ENCODE data around the gene DYNC1LI1. TPM values are rescaled to one million over a fixed set of nuclear protein-coding genes. Genes with fewer than 3 reads are reported as not detected.
A peak's percentile ranks its signal among the peaks of the same experiment; 100 is the strongest.

Gene DYNC1LI1
- total RNA-seq, 1 donor from 2014 or later: 181 TPM

DNA sequence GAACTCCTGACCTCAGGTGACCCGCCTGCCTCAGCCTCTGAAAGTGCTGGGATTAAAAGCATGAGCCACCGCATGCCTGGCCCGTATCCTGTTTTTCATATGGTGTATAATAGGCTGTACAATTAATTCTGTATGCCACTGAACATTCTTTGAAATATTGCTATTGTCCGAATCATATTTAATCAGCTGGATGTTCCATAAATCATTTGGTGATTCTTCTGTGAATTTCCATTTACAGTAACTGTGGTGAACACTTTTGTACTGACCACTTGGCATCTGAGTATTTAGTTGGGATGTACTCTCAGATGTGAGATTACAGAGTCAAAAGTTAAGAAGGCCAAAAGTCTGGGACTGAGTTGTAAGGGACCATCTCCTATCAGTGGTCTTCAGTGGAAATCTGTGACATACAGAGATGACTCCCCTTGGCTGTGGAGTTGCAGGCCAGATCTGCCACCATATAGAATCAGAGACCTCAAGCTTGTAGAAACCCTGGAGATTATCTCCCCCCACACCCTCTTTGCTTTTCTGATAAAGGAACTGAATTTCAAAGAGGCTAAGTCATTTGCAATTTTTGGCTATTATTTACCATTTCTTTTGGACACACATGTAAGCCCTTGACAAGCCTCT is 25.7 kb upstream of the DYNC1LI1 start:
- TF ChIP-seq, protein P1, sequence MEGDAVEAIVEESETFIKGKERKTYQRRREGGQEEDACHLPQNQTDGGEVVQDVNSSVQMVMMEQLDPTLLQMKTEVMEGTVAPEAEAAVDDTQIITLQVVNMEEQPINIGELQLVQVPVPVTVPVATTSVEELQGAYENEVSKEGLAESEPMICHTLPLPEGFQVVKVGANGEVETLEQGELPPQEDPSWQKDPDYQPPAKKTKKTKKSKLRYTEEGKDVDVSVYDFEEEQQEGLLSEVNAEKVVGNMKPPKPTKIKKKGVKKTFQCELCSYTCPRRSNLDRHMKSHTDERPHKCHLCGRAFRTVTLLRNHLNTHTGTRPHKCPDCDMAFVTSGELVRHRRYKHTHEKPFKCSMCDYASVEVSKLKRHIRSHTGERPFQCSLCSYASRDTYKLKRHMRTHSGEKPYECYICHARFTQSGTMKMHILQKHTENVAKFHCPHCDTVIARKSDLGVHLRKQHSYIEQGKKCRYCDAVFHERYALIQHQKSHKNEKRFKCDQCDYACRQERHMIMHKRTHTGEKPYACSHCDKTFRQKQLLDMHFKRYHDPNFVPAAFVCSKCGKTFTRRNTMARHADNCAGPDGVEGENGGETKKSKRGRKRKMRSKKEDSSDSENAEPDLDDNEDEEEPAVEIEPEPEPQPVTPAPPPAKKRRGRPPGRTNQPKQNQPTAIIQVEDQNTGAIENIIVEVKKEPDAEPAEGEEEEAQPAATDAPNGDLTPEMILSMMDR (IDR thresholded peaks at IDR 0.05; ENCODE audit: partially characterized antibody, unreplicated experiment): no peak
- peak overlapping the region; percentile 60 for H3K27ac Mint-ChIP-seq (ENCODE audit: unreplicated experiment)
- no peaks in the 10 kb centered on the region for H3K36me3 Mint-ChIP-seq (ENCODE audit: unreplicated experiment)
- H3K9me3 Mint-ChIP-seq (ENCODE audit: unreplicated experiment): no peaks in the 10 kb centered on the region
- no peak for DNase-seq
- H3K4me3 Mint-ChIP-seq (ENCODE audit: unreplicated experiment): no peak overlapping the region
- peaks cover 28% of the 10 kb centered on the region for H3K4me1 Mint-ChIP-seq (ENCODE audit: low read depth, unreplicated experiment)
- H3K27me3 Mint-ChIP-seq (ENCODE audit: unreplicated experiment): peaks cover 2% of the 10 kb centered on the region

DNA sequence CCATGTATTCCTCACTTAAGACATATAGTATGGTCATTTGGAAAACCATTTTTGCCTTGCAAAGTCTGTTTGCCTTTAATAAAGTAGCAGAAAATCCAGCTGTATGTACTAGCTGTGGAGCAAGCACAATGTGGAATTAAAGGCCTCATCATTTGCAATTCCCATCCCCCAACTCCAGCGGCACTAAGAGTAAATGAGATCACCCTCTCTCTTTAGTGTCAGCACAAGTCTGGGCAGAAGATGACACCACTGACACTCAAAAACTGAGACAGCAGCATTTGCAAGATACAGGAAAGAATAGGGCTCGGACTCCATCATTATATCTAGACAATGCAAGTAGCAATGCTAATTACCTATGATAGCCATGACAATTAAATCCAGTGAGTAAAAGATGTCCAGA is 24.7 kb upstream of the DYNC1LI1 start:
- no peaks in the 10 kb centered on the region for H3K36me3 Mint-ChIP-seq (ENCODE audit: unreplicated experiment)
- no peak overlapping the region for H3K4me3 Mint-ChIP-seq (ENCODE audit: unreplicated experiment)
- TF ChIP-seq, protein P1 (IDR thresholded peaks at IDR 0.05; ENCODE audit: partially characterized antibody, unreplicated experiment): no peak
- no peak overlapping the region for H3K27ac Mint-ChIP-seq (ENCODE audit: unreplicated experiment)
- DNase-seq: no peak
- H3K4me1 Mint-ChIP-seq (ENCODE audit: low read depth, unreplicated experiment): peaks cover 28% of the 10 kb centered on the region
- H3K27me3 Mint-ChIP-seq (ENCODE audit: unreplicated experiment): peaks cover 4% of the 10 kb centered on the region
- no peaks in the 10 kb centered on the region for H3K9me3 Mint-ChIP-seq (ENCODE audit: unreplicated experiment)

DNA sequence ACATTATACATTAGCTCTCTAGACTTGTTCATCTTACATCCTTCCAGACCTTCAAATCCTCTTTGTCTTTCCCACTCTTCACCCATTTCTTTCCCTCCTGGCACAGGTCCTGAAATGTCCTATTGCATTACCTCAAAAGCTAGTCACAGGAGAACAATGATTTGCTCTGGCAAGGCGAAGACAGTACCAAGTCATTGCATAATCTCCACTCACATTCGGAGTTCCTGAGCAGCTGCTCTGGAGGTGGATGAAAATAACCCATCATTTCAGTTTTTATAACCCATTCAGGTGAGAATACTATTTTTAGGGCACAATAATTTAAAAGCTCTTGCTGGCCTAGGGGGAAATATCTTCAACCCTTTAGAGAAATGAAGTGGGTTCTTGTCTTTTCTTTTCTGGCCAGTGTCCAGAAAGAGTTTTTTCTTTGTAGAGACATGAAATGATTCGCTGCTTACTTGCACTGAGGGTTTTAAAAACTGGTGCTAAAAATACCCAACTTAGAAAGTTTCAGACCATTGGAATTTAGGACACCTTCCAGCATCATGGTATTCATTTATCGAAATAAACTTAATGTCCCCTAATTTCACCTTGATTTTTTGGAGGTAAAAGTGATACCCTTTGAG is 23.4 kb upstream of the DYNC1LI1 start:
- Mint-ChIP-seq H3K27me3 (ENCODE audit: unreplicated experiment) (peaks cover 5% of the 10 kb centered on the region), H3K9me3 (ENCODE audit: unreplicated experiment) (no peaks in the 10 kb centered on the region), H3K4me3 (ENCODE audit: unreplicated experiment) (no peak overlapping the region), H3K27ac (ENCODE audit: unreplicated experiment) (no peak overlapping the region), H3K4me1 (ENCODE audit: low read depth, unreplicated experiment) (peaks cover 33% of the 10 kb centered on the region), H3K36me3 (ENCODE audit: unreplicated experiment) (no peaks in the 10 kb centered on the region)
- TF ChIP-seq, protein P1 (IDR thresholded peaks at IDR 0.05; ENCODE audit: partially characterized antibody, unreplicated experiment): no peak
- DNase-seq: no peak

DNA sequence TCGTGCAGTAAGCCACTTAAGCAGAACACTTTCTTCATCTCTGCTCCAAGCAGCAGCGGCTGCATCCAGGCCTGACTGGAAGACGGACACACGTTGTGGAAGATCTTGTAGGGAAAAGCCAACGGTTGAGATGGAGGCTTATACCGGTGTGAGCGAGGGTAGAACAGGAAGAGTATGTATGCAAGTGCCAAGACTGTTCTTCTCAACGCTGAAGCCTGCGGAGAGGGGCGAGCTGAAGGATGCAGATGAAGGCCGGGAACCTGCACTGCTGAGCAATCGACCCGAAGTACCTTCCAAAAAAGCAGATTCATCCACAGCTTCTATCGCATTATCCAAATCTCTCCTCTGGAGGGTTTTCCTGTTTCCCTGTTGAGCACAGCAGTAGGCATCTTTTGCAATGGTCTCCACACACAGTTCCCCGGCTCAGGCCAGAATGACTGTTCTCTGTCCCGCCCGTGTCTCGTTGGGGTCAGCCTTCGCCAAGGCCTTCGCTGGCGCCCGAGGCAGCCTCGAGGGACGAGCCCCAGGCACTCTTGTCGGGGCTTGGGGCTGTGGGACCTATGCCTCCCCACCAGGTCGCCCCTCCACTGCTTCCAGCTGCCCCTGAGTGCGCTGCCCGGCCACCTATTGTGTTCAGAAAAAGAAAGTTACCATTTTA is 22.2 kb upstream of the DYNC1LI1 start:
- Mint-ChIP-seq H3K4me3 (ENCODE audit: unreplicated experiment) (no peak overlapping the region), H3K27ac (ENCODE audit: unreplicated experiment) (no peak overlapping the region), H3K36me3 (ENCODE audit: unreplicated experiment) (no peaks in the 10 kb centered on the region), H3K4me1 (ENCODE audit: low read depth, unreplicated experiment) (peaks cover 38% of the 10 kb centered on the region), H3K9me3 (ENCODE audit: unreplicated experiment) (no peaks in the 10 kb centered on the region), H3K27me3 (ENCODE audit: unreplicated experiment) (peaks cover 5% of the 10 kb centered on the region)
- TF ChIP-seq, protein P1 (IDR thresholded peaks at IDR 0.05; ENCODE audit: partially characterized antibody, unreplicated experiment): no peak
- no peak for DNase-seq

DNA sequence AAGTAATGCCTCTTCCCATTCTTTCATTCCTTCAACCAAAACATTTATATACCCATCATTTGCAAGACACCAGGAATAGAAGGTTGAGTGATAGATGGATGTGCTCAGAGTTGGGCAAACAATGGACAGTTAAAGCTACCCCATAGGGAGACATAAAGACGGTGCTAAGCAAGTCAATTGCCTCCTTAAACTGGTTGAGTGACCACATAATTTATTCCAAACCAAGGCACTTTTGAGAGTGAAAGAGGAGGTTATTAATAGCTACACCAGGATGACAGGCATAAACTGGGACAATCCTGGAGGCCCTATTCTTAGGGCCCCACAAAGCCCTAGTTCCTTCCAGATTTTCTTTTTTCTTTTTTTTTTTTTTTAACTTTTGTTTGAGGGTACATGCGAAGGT is 21.4 kb upstream of the DYNC1LI1 start:
- peaks cover 5% of the 10 kb centered on the region for H3K27me3 Mint-ChIP-seq (ENCODE audit: unreplicated experiment)
- H3K9me3 Mint-ChIP-seq (ENCODE audit: unreplicated experiment): no peaks in the 10 kb centered on the region
- H3K27ac Mint-ChIP-seq (ENCODE audit: unreplicated experiment): peak overlapping the region; percentile 68
- H3K4me1 Mint-ChIP-seq (ENCODE audit: low read depth, unreplicated experiment): peaks cover 35% of the 10 kb centered on the region
- no peaks in the 10 kb centered on the region for H3K36me3 Mint-ChIP-seq (ENCODE audit: unreplicated experiment)
- H3K4me3 Mint-ChIP-seq (ENCODE audit: unreplicated experiment): peak overlapping the region; percentile 26
- TF ChIP-seq, protein P1 (IDR thresholded peaks at IDR 0.05; ENCODE audit: partially characterized antibody, unreplicated experiment): no peak
- no peak for DNase-seq

Data from glutamatergic neuron (in vitro differentiated cells).